ENCODE data around the gene HSD11B2.

HSD11B2 gene

DNA sequence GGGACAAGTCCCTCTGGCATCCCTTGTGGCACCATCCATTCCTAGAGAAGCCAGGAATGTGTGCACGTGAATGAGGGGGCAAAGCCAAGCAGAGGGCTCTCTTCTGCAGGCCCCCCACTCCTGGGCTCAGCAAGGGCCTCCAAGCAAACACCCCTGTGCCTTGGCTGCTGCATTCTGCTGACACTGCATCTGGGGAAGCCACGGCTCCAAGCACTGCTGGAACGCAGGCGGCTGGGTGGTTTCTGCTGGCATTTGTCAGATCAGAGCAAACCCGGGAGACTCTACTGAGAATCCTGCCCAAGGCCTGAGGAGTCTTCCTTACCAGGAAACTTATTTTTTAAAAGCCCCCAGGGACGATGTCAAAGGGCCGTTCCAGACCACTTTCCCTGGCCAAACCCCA lies 26.7 kb downstream of the HSD11B2 start:
- TF ChIP-seq FOXA1 (IDR thresholded peaks at IDR 0.05): no peak
- no peak for TF ChIP-seq CTBP1 (IDR thresholded peaks at IDR 0.05; ENCODE audit: borderline replicate concordance)
- TF ChIP-seq FOXM1 (IDR thresholded peaks at IDR 0.05; ENCODE audit: borderline replicate concordance): no peak
- no peak for DNase-seq (ENCODE audit: extremely low spot score)
- ChIA-PET POLR2A (interaction anchor here (1.4 kb wide), 1 partner anchor 23 kb away, joined by 3 read pairs; the partner anchor contains the start of gene ATP6V0D1), CTCF (no interaction called here)

GRCh38 chr16:67458121-67458641 lies 27.3 kb downstream of the HSD11B2 start:
- TF ChIP-seq ARNT (IDR thresholded peaks at IDR 0.05): no peak
- no peak for TF ChIP-seq LEF1 (IDR thresholded peaks at IDR 0.05; ENCODE audit: borderline replicate concordance)
- TF ChIP-seq ELF4 (IDR thresholded peaks at IDR 0.05): no peak
- no peak for TF ChIP-seq BHLHE40 (IDR thresholded peaks at IDR 0.05; ENCODE audit: borderline replicate concordance)
- TF ChIP-seq NFRKB (IDR thresholded peaks at IDR 0.05): no peak
- TF ChIP-seq ZNF384 (IDR thresholded peaks at IDR 0.05): no peak
- TF ChIP-seq HDGF (IDR thresholded peaks at IDR 0.05; ENCODE audit: borderline replicate concordance): no peak
- no peak for TF ChIP-seq FOXK2 (IDR thresholded peaks at IDR 0.05)
- TF ChIP-seq SUZ12 (IDR thresholded peaks at IDR 0.05): no peak
- TF ChIP-seq L3MBTL2 (conservative IDR thresholded peaks at IDR 0.05): no peak
- no peak for TF ChIP-seq TARDBP (IDR thresholded peaks at IDR 0.05)
- TF ChIP-seq FOXM1 (IDR thresholded peaks at IDR 0.05; ENCODE audit: borderline replicate concordance): no peak
- no peak for TF ChIP-seq FOXA1 (IDR thresholded peaks at IDR 0.05)
- TF ChIP-seq PKNOX1 (IDR thresholded peaks at IDR 0.05): no peak
- no peak for DNase-seq (ENCODE audit: extremely low spot score)
- POLR2A ChIA-PET: interaction anchor here (1.4 kb wide), 1 partner anchor 23 kb away, joined by 3 read pairs; the partner anchor contains the start of gene ATP6V0D1
- CTCF ChIA-PET: interaction anchor here (0.8 kb wide), 1 partner anchor 15 kb away, joined by 3 read pairs; no protein-coding TSS in a partner anchor

DNA sequence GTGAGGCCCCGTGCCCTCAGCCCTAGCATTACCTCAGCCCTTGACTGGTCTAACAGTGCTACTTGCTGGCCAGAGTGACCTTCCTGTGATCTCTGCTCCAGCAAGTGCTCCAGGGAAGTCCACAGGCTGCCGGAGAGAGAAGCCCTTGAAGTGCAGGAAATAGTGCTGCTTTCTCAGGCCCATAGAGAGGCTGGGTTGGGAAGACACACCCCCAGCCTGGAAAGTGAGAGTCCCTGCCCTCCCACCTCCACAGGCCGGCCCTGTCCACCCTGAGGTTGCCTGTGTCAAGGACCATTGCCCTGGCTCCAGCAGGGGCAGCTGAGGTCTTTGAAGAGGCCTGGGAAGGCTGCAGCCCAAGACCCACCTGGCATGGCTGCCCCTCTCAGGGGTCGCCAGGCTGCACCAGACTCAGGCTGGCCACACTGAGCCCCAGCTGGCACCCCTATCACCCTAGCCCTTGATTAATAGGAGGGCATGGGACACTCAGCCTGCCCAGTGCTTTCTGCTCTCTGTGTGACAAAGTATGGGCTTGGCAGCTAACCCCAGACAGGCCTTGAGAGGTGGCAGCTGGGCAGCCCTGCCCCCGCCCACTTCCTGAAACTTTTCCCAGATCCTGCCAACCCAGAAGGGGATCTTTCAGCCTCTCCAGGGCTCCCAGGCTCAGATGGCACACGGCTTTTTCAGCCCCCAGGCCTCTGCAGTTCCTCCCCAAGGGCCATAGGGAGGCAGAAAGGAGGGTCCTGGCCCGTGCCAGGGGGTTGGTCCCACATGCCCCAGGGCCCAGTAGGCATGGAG lies 28.3 kb downstream of the HSD11B2 start:
- no peak for DNase-seq (ENCODE audit: extremely low spot score)
- POLR2A ChIA-PET: no interaction called here
- CTCF ChIA-PET: no interaction called here
- no peak for TF ChIP-seq ELF4 (IDR thresholded peaks at IDR 0.05)

DNA sequence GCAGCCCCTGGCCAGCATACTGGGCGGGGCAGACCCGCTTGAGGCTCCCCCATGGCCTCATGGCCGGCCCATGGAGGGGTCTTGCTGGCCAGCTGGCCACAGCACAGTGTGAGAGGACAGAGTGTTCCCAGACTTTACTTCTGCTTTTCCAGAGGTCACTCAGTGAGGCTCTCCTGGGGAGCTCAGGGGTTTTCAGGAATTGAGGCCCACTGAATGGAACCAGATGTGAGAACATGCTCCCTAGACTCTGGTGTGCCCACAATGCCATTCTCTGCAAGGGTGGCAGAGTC lies 28.9 kb downstream of the HSD11B2 start:
- TF ChIP-seq CTBP1 (IDR thresholded peaks at IDR 0.05; ENCODE audit: borderline replicate concordance) (no peak), ZNF384 (IDR thresholded peaks at IDR 0.05) (no peak), BHLHE40 (IDR thresholded peaks at IDR 0.05; ENCODE audit: borderline replicate concordance) (no peak), ARNT (IDR thresholded peaks at IDR 0.05) (no peak)
- POLR2A ChIA-PET: no interaction called here
- CTCF ChIA-PET: no interaction called here
- DNase-seq (ENCODE audit: extremely low spot score): no peak

DNA sequence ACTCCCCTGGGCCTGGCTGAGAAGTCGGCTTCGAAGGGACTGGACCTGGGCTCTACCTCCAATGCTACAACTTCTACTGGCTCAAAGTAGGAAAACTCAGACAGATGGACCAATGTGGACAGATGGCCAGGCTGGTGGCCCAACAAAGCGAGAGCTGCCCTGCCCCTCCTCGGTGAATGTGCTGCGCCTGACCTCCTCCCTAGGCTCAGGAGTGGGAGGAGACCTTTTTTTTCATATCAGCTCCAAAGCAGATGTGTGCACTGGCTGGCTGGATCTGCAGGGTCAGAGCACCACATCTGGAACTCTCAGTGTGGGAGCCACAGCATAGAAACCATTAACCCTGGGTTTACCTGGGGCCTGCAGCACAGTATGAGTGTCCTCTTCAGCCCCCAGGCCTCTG lies 29.2 kb downstream of the HSD11B2 start:
- ChIA-PET POLR2A (no interaction called here), CTCF (no interaction called here)
- TF ChIP-seq FOXK2 (IDR thresholded peaks at IDR 0.05) (no peak), CTBP1 (IDR thresholded peaks at IDR 0.05; ENCODE audit: borderline replicate concordance) (no peak), FOXM1 (IDR thresholded peaks at IDR 0.05; ENCODE audit: borderline replicate concordance) (no peak), FOXA1 (IDR thresholded peaks at IDR 0.05) (no peak), ELF4 (IDR thresholded peaks at IDR 0.05) (no peak), SP1 (IDR thresholded peaks at IDR 0.05) (no peak), L3MBTL2 (conservative IDR thresholded peaks at IDR 0.05) (no peak), HDGF (IDR thresholded peaks at IDR 0.05; ENCODE audit: borderline replicate concordance) (no peak), ZNF384 (IDR thresholded peaks at IDR 0.05) (no peak), PKNOX1 (IDR thresholded peaks at IDR 0.05) (no peak)
- DNase-seq (ENCODE audit: extremely low spot score): no peak

GRCh38 chr16:67460961-67461360 lies 30.0 kb downstream of the HSD11B2 start:
- TF ChIP-seq SP1 (IDR thresholded peaks at IDR 0.05): no peak
- TF ChIP-seq HDGF (IDR thresholded peaks at IDR 0.05; ENCODE audit: borderline replicate concordance): no peak
- TF ChIP-seq LEF1 (IDR thresholded peaks at IDR 0.05; ENCODE audit: borderline replicate concordance): no peak
- TF ChIP-seq FOXA1 (IDR thresholded peaks at IDR 0.05): no peak
- no peak for DNase-seq (ENCODE audit: extremely low spot score)
- ChIA-PET CTCF (no interaction called here), POLR2A (no interaction called here)

GRCh38 chr16:67461600-67462278 lies 30.8 kb downstream of the HSD11B2 start:
- ChIA-PET POLR2A (no interaction called here), CTCF (interaction anchor here (0.6 to 5.8 kb wide), 2 partner anchors 17 to 35 kb away, joined by 4 to 50 read pairs; no protein-coding TSS in a partner anchor)
- DNase-seq (ENCODE audit: extremely low spot score): no peak
- TF ChIP-seq ZNF384 (IDR thresholded peaks at IDR 0.05) (no peak), NFRKB (IDR thresholded peaks at IDR 0.05) (no peak), HDGF (IDR thresholded peaks at IDR 0.05; ENCODE audit: borderline replicate concordance) (no peak), LEF1 (IDR thresholded peaks at IDR 0.05; ENCODE audit: borderline replicate concordance) (no peak), CTBP1 (IDR thresholded peaks at IDR 0.05; ENCODE audit: borderline replicate concordance) (no peak), FOXK2 (IDR thresholded peaks at IDR 0.05) (no peak), SUZ12 (IDR thresholded peaks at IDR 0.05) (no peak), PKNOX1 (IDR thresholded peaks at IDR 0.05) (no peak), ARNT (IDR thresholded peaks at IDR 0.05) (no peak), SP1 (IDR thresholded peaks at IDR 0.05) (no peak), FOXA1 (IDR thresholded peaks at IDR 0.05) (no peak), FOXM1 (IDR thresholded peaks at IDR 0.05; ENCODE audit: borderline replicate concordance) (no peak)

Data from HEK293T (cell line).